D721Med (cell line): ENCODE measurements around the gene SPATA3.
"Not testable (repeated sequence)": the region's sequence is repeated elsewhere in the genome, so short reads cannot be mapped to it uniquely, and the experiment has no call there.

Experiments used
- DNase-seq: peaks from one replicate; pipeline ENCODE4 v3.0.0; 2011; ENCODE audit warnings: low spot score; ENCODE audit not compliant: insufficient read length
- FAIRE-seq: peaks from 2 replicates; lab custom pipeline; 2011; peaks lifted over from hg19 to GRCh38; lab: Jason Lieb, UNC
- TF ChIP-seq, protein P1 (sequence below): IDR thresholded peaks from 2 replicates; pipeline ENCODE4 v1.5.1; 2012; ENCODE audit warnings: mild to moderate bottlenecking, control low read depth; ENCODE audit not compliant: insufficient read depth; ENCODE audit errors: missing control alignments

The SPATA3 gene

DNA sequence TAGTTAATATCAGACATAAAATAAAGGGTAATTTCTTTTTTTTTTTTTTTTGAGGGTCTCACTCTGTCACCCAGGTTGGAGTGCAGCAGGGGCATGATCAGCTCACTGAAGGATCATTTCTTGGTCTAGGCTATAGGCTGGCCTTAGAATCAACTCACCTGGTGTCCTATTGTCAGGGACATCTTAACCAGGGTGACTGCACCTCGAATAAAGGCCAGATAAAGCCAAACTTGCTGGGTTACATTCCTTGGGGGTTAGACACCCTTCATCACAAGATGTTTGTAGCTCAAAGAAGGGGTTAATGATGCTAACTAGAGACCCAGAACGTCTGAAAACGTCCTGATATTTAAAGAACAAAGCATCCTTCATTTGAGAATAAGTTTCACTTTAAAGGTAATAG is 17.9 kb downstream of the SPATA3 start:
- FAIRE-seq (no peak), DNase-seq (no peak)
- TF ChIP-seq, protein P1, sequence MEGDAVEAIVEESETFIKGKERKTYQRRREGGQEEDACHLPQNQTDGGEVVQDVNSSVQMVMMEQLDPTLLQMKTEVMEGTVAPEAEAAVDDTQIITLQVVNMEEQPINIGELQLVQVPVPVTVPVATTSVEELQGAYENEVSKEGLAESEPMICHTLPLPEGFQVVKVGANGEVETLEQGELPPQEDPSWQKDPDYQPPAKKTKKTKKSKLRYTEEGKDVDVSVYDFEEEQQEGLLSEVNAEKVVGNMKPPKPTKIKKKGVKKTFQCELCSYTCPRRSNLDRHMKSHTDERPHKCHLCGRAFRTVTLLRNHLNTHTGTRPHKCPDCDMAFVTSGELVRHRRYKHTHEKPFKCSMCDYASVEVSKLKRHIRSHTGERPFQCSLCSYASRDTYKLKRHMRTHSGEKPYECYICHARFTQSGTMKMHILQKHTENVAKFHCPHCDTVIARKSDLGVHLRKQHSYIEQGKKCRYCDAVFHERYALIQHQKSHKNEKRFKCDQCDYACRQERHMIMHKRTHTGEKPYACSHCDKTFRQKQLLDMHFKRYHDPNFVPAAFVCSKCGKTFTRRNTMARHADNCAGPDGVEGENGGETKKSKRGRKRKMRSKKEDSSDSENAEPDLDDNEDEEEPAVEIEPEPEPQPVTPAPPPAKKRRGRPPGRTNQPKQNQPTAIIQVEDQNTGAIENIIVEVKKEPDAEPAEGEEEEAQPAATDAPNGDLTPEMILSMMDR = no peak

DNA sequence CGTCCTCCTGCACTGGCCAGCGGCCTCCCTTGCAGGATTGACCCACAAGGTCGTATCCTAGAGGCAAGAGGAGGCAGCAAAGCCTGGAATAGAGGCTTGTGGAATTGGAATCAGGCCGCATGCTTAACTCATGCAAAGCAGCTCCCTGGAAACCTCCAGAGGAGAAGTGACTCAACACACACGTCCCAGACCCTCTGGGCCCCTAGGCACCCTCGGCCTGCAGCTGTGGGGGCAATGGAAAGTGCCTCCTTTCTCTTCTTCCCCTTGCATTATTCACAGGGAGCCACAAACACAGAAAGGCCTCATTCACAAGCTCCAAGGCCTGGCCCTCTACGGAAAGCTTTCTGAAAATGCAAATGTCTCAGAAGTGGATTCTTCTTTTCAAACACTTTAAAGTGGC is 19.6 kb downstream of the SPATA3 start:
- DNase-seq (no peak), FAIRE-seq (no peak)
- TF ChIP-seq, protein P1 = no peak

DNA sequence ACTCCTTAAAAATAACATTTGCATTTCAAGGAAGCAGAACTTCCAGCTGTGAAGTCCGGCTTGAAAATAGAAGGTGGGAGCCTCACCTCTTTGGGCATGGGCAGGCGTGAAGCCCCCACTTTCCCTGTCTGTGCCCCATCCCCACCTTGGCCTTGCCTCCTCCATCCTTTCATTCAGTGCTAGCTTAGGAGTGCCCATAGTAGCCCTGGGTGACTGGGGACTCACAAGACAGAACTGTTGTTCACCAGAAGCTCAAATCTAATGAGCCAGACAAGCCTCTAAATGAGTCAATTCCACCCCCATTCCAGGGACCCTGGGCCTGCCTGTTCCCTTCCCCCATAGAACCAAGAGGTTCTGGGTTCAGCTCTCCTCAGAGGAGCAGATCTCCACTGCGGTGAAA is 20.0 kb downstream of the SPATA3 start:
- TF ChIP-seq, protein P1 = no peak
- no peak for FAIRE-seq
- no peak for DNase-seq

DNA sequence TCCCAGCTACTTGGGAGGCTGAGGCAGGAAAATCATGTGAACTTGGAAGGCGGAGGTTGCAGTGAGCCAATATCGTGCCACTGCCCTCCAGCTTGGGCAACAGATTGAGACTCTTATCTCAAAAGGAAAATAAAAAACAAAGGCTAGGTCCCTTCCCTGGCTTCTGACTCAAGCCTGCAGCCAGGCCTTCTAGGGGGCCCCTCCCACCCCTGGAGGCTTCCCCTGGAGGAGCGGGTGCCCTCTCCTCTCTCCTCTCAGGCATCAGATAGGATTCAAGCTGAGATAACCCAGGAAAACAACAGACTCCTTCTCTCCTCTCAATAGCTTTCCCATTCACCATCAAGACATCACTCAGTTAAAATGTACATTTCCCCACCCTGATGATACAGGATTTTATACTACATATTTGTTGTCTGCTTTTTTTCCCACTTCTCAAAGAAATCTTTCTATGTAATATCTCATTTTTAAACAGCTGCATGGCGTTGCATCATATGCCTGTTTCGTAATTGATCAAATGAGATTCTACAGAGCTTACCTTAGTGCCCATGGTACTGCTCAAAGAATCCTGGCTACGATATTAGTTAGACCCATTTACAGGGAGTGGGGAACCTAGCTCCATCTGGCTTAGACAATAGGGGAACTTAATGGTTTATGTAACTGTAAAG is 20.8 kb downstream of the SPATA3 start:
- DNase-seq (no peak), FAIRE-seq (no peak)
- TF ChIP-seq, protein P1 = no peak

DNA sequence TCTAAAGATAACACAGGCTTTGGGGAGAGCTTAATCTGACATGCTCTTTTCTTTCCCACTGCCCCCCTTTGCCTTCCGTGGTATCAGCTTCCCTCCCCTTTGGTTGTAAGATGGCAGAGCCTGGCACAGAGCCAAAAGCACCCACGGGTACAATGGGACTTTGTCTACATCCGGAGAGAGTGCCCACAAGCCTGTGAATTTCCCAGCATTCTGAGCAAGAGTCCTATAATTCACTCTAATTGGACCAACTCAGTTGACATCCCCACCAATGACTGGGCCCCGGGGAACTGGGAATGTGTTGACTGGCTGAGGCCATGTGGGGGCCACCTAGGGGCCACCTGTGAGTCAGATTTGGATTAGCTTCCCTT is 21.3 kb downstream of the SPATA3 start:
- no peak for FAIRE-seq

DNA sequence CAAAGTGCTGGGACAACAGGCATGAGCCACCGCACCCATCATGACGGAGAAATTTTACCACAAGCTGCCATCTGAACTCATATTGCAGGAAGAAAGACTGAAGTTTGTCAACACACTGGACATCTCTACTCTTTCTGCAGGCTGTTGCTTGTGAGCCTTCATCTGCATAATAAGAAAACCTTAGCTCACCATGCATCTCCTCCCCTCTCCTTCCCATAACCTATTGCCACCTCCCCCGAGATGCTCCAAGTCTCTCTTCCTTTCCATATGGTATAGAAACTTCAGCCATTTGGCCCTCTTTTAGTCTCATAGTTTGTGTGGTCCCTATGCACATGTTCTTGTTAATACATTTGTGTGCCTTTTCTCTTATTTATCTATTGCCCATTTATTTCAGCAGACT is 22.3 kb downstream of the SPATA3 start:
- no peak for FAIRE-seq
- DNase-seq = no peak
- TF ChIP-seq, protein P1 = no peak

More for the DNA sequence above, 21.3 kb downstream of the SPATA3 start:
- TF ChIP-seq, protein P1 = no peak
- no peak for DNase-seq

GRCh38 chr2:231025059-231025458 is 29.1 kb downstream of the SPATA3 start:
- not testable (repeated sequence) for FAIRE-seq, DNase-seq
